HuH-7 (cell line): Measurements from ENCODE around the gene ZNF488.

Experiments used
- DNase-seq: peaks from one replicate; pipeline ENCODE4 v3.0.0; 2011; ENCODE audit warnings: low spot score

Gene ZNF488

DNA sequence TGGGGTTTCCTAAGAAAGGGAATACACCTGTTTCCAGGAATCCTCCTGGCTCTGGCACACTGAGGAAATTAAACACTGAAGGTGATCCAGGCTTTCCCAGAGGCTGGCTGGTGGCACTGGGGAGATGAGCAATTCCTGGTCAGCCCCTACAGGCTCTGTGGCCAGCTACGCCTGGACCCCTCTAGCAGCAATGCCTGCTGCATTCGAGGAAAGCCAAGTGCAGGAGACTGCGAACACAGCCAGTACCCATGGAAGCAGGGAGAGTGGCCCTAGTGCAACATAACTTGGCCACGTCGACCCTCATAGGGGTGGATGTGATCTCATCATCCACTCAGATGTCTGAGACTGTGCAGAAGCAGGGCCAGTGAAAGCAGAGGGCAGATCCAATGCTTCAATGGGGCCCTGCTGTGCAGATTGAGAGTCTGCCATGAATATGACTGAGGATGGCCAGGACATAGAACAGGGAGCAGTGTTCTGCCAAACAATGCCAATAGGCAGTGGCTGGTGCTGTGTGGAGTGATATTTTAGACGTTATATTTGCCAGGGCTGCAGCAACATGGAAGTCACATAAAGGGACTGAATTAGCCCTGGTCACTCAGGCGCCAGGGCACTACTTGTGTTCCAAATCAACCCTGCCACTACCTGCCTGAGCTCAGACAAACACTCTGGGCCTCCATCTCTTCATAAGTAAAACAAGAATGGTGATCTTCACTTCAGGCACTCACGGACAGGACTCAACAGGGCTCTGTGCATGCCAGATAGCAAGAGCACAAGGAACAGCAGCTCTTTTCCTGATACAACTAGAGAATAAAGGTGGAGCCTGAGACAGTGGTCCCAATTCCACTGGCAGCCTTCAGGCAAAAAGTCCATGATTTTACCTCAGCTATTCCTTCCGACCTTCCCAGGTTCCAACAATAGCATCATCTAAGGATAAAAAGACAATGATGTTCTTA is 2.4 kb downstream of the ZNF488 start:
- no peak for DNase-seq

DNA sequence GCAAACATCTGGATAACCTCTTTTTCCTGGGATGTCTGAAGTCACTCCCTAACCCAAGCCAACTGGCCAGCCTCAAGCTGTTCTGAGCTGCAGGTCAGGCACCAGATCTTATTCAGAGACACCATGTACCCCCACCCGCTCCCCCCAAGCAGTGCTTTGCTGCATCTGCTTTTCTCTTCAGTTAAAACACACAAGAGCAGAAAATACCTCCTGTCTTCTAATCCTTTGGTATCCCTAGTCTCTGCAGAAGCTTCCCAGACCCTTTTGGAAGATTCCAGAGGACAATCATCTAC is 3.0 kb downstream of the ZNF488 start:
- DNase-seq, result no peak

DNA sequence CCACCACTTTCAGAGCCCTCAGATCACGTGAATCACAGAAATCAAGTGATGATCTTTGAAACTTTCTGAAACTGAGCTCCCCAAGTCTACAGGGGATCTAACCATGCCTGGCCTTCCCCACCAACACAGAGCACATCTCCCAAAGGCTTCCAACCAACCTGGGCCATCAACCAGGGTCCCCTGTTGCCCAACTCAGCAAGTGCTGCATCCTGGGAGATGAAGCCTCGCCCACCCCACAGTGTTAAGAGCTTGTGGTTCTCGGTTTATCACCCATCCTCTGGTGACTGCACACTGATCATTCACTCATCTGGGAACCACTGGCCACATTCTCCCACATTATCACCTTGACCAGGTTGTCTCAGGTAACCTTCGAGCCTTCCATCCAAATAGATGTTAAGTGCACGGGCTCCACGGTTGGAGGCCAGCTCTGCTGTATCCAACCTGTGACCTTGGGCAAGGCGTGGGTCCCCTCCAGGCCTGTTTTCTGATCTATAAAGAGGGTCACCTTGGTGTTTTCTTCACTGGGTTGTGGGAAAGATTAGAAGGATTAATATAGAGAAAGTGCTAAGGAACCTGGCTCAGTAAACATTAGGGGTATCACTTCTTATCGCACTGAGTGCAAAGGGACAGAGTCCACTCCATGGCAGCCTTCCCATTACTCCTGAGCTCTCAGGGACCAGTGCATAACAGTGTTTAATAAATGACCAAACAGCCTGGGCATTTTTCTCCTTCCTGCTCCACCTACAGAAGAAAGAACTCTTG is 3.6 kb downstream of the ZNF488 start:
- DNase-seq, result no peak

DNA sequence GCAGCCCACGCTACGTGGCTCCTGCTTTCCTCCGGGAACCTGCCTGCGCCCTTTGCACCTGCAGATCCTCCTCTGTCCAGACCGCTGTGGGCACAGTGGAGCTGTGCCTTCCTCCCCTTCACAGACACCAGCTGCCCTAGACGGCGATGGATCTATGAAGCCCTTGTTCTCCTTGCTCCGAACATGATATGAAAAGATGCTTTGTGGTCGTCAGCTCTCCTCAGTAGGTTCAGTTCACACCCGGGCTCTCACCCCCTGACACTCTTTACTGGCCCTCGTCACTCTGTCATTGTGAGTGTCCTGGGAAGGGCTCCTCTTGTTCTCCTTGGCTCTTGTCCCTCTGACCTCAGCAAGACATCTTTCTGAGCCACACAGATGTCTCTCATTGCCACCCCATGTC is 4.2 kb downstream of the ZNF488 start:
- no peak for DNase-seq

DNA sequence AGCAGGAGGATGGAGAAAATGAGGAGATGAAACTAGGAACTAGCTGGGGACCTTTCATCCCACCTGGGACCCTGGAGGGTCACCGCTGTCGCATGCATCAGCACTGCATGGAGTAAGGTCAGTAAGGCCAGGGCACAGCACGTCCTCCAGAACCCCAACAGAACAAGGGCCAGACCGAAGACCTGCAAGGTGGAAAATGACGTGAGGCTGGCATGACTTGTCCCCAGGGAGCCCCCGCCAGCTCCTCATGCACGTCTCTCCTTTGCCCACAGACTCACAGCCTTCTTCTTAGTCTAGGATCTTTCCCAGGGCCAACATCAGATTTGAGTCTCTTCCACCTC is 4.7 kb downstream of the ZNF488 start:
- no peak for DNase-seq

DNA sequence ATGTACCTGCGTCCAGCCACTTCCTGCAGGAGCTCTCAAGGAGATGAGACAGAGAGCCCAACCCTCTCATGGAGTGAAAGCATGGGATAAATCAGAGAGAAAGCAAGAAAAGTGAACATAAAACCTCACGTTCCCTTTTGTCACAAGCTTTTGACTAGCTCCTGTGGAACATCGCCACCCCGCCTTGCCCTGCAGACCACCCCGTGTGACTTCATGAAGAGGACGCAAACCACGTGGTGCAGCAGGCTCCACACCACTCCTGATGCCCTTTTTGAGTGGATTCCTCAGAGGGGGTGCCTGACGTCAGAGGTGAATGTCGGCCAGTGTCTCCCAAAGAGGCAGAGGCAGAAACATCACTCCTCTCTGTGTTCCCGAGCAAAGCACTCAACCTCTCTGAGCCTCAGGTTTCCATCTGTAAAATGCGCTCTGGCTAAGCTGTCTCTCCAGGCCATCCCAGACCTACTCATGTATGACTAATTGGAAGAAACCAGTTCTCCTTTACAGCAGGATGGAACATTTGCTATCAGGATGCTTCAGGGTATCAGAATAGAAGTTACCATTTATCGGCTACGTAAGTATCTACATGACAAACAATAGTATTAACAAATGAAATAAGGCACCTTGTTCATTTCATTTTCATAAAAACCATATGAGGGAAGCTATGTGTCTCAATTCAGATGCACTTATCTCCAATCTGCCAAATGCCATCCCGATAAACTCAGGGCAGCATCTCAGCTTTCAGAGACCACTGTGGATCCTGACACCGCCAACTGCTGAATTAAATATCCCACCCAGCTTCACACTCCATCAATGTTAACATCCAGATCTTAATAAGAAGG is 5.3 kb downstream of the ZNF488 start:
- no peak for DNase-seq

DNA sequence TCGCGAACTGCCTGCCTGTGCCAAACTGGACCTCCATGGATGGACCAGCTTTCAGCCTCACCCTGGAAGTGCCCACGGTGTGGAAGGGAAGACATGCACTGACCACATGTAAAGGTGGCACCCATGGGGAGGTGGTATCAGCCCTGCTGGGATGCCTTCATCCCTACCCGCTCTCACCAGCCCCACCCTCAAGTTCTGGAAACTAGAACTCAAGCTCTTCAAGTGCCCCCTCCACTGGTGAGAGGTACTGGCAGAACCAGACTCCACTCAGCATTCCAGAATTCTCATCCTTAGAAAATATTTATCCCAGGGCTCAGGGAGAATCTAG is 5.9 kb downstream of the ZNF488 start:
- no peak for DNase-seq

DNA sequence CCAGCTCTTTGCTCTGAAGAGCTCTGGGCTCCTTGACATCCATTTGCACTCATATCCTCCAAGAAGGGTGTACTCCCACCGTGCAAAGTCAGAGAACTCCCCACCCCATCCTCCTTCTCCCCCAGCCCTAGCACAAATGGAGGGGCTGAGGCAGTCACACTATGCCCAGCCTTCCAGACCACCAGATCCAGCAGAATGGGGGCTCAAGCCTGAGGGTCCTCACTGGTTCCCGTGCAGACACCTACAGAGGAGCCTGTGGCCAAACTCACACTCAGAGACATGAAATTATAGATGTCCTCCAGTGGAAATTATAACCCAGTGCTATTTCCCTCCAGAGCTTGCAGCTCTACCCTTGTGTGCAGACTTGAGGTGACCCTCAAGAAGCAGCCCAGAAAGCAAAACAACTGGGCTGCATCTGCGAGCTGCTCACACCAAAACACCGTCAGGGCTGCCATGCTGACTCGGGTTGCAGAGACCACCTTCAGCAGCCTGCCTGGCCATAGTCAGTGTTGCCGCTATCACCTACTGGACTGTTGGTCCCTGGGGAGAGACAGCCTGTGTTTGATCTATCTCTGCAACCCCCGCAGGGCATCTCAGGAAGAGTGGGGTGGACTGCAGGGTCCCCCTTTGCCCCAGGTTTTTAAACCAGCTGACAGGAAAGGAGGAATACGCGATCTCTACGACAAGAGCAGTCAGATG is 7.4 kb downstream of the ZNF488 start:
- no peak for DNase-seq

DNA sequence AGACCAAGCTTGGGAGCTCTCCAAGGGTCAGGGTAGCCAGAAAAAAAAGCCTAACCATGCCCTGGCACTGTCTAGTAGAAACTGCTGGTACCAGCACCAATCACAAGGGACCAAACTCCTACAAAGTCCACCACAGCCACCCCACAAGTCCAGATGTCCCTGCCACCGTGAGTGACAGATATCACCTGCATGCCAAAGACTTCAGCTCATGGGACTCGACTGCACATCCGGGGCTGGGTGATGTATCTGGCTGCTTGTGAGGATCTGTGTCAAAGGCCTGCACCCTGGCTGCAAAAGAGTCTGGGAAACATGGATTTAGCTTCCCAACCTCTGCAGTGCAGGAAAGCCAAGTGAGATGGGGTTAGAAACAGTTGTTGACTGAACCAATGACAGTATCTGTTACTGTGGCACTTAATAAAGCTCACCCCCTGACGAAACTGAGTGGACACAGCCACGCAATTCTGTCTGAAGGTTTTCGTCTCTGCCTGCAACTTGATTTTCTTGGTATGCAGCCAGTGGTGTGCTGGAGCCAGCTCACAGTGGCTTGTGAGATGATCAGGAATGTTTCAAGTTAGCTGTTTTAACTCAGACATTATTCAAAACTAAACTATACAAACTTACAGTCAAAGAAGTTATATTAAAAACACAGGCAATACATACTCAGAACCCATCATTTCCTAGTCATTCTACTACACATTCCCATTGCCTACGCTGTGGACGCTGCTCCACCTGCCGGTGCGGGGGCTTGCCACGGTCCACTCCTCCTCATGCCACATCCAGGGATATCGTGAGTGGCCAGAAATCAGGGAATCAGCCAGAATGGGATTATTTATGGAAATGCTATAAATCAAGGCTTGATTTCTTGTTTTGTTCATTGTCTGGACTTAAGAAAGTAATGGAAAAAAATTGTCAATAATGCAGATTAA is 9.2 kb downstream of the ZNF488 start:
- DNase-seq, result no peak

DNA sequence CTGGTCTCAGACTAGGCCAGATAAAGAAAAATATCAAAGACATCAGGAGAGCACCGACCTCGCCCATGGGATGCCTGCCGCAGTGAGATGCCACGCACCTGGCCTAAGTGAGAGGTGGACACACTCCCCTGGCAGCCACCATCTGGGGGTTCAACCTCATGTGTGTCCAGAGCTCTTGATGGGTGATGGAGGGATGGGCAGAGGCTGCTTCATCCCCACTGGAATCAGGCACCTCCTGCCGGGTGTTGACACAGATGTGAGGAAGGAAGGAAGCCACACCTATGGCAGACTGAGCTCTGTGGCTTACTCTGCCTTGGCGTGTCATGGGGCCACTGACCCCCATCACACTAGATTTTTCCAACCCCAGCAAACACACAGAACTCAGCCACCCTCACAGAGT is 11.4 kb downstream of the ZNF488 start:
- no peak for DNase-seq

DNA sequence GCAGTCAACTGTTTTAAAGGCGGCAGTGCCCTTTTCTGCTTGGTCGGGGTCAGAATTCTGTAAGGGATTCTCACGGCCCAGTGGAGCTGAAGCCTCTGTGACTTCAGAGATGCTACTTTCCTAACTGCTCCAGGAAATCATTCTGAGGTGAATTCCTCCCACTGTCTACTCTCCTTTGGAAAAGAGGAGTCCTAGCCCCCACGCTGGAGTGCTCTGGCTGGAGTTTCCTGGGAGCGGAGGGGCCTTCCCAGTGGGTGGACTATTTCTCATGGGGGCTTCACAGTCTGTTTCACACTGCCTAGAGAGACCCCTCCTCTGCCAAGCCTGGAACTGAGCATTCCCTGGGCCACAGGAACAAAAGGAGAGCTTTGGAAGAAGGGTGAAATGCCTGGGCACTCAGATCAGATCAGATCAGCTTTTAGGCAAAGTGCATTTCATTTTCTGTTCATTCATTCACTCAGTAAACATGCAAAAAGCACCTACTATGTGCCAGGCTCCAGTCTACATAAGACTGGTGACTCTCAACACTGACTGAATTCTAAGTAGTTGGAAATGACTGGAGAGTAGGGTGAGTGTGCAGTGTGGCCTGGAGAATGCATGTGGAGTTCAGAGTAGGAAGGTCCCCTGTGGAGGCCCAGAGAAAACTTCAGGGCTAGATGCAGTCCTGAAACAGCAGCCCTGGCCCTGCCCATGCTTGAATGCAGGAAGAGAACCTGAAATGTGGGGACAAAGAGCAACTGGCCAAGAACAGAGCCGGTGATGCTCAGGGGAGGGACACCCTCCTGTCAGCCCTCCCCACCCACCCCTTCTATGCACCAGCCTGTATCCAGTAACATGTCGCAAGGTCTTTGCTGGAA is 12.2 kb downstream of the ZNF488 start:
- DNase-seq, result no peak

DNA sequence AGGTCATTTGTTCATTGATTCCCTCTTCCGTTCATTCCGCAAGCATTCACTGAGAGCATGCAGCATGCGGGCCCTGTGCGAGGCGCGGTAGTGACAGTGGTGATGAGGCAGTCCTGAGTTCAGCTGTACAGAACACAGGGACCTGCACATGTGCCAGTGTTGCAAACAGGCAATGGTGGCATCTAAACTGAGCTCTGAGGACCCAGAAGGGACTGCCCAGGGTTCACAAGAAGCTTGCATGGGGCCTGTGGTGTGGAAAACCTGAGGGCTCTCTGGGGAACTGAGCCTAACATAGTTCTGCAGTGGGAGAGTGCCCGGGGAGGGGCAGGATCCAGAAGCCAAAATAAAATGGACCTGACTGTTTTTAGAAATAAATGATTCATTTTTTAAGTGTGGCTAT is 13.2 kb downstream of the ZNF488 start:
- no peak for DNase-seq

DNA sequence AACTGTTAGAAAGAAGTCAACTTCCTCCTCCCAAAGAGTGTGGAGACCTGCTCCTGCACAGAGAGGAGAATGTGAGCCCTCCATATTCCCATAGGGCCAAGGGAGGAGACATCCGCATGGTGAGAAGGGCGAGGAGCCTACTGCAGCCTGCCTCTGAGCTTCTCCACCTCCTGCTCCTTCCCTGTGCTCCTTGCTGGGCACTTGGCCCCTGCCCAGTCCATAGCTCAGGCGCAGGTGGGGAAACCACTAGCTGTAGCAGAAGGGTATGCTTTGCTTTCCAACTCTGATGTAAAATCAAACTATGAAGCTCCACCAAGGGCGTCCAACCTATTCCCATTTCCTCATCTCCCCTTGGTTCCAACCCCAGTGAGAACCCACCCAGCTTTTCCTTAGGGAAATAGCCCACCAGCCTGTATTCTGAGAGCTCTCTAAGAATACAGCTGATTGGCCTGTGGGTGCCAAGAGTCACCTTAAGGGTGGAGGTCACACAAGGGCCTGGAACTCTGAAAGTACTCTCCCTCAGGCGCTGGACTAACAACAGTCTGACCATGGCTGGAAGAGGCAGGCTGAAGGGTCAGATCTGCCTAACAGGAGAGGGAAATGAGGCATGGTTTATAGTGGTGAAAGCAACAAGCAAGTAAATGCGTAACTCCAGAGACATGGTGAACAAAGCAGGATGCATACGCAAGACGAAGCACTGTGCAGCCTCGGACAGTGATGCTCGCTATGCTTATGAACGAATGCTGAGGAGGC is 13.9 kb downstream of the ZNF488 start:
- no peak for DNase-seq

DNA sequence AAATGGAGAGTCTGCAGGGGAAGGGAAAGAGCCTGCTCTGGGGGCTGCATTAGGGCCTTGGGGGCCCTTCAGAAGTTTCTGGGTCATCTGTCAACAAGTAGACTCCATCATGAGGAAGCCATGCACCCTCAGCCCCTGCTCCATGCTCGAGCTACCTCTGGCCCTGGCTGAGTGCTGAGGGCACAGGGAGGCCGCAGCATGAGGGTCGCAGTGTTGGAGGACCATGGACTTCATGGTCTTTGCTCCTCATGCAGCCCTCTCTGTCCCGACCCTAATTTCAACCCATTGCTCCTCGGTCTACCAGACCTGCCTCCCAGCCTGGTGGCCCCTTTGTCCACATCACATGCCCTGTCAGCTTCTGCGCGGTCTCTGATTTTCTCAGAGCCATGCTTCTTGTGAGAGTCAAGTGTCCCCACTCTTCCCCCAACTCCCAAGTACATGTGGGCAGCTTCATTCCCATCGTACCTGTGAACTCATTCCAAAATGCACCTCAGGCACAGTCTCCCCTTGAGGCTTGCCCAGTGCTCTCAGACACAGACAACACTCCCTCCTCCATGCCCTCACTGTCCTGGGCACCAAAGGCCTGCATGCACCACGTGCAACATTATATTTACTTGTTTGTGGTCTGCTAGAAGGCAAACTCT is 14.7 kb downstream of the ZNF488 start:
- DNase-seq, result no peak

DNA sequence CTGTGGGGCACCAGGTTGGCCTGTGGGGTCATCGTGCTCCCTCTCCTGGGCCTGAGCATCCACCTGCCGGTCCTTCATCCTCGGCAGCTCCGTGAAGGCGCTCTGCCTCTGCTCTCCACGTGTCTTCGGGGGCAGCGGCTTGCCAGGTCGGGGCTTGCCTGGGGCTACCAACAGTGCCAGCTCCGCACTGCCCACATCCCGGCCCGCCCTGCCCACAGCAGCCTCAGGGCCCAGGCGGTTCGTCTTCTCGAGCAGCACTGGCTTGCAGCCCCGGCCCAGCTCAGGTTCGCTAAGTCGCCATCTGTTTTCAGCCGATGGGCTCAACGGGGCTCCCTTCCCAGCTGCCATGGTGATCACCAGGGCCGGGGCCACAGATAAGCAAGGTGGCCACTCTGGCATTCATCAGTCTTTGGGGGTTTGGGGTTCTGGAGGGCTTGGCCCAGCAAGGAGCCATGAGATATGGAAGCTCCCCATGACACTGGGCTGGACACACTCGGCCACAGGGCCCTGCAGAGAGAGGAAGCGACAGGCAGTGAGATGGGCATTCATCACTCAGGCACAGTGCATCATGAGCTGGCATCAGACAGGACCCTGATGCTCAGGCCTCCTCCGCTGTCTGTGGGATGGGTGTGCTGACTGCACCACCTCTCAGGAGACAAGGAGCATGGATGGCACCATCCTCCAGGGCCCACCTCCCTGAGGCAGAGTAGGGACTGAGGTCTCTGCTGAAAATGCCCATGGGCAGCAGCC is 15.5 kb downstream of the ZNF488 start:
- no peak for DNase-seq

DNA sequence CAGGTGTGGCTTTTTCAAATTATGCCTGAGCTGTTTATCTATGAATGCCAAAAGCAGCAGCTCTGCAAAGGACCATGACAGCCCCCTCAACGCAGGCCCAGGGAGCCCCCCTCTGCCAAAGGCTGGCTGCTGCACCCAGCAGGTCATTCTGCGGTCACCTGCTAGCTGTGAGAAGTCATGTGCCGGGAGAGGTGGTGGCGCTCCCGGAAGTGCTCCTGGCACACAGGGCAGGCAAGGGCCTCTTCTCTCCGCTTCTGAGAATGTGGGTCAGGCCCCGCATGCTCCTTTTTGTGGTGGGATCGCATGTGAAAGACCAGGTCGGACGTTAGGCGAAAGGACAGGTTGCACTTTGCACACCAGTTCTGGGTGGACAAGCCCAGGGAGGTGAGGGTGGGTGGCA is 16.4 kb downstream of the ZNF488 start:
- DNase-seq, result no peak

DNA sequence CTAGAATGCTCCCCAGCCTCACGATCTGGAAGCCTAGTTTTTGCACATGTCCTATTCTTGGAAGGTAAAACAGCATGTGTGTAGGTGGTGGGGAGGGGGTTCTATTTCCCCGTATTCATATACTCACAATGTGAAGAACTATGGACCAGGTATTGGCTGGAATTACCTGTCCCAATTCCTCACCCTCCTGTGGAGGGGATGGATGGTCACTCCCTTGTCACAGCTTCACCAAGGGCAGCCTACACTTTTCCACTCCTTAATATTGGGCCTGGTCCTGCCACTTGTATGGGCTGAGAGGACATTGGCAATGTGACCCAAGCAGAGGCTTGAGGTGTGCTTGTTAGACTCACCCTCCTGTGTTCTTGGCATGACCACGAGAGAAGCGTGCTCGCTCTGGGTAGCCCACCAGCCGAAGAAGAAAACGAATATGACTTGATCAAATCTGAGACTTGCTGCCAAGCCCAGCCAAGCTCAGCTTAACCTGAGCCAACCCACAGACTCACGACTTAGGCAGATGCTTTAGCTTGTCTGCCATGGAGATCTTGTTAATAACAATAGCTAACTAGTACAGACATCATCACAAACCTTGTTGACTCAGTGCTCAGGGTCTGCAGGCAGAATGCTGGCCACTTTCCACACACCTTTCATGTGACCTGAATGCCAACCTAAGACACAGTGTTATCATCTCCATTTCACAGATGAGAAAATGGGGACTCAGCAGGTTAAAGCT is 17.2 kb downstream of the ZNF488 start:
- no peak for DNase-seq
